Glutamatergic neuron (in vitro differentiated cells): Measurements from ENCODE around the gene AIF1L. TPM values are rescaled to one million over a fixed set of nuclear protein-coding genes. Genes with fewer than 3 reads are reported as not detected.

Source experiments
- DNase-seq: peaks from one replicate; pipeline ENCODE4 v3.0.0; 2022
- H3K27ac Mint-ChIP-seq: one replicate; pipeline ENCODE4 v1.8.0; 2020; ENCODE audit warnings: mild to moderate bottlenecking, mixed read lengths, inconsistent platforms; ENCODE audit not compliant: unreplicated experiment
- H3K27me3 Mint-ChIP-seq: one replicate; pipeline ENCODE4 v1.8.0; 2020; ENCODE audit warnings: mild to moderate bottlenecking, moderate library complexity, mixed read lengths, inconsistent platforms; ENCODE audit not compliant: unreplicated experiment
- H3K36me3 Mint-ChIP-seq: one replicate; pipeline ENCODE4 v1.8.0; 2020; ENCODE audit warnings: mild to moderate bottlenecking, mixed read lengths, inconsistent platforms; ENCODE audit not compliant: unreplicated experiment
- H3K4me1 Mint-ChIP-seq: one replicate; pipeline ENCODE4 v1.8.0; 2020; ENCODE audit warnings: mild to moderate bottlenecking, low read depth, mixed read lengths, inconsistent platforms; ENCODE audit not compliant: unreplicated experiment
- H3K4me3 Mint-ChIP-seq: one replicate; pipeline ENCODE4 v1.8.0; 2020; ENCODE audit warnings: mild to moderate bottlenecking, mixed read lengths, inconsistent platforms; ENCODE audit not compliant: unreplicated experiment
- H3K9me3 Mint-ChIP-seq: one replicate; pipeline ENCODE4 v1.8.0; 2020; ENCODE audit warnings: mild to moderate bottlenecking, moderate library complexity, mixed read lengths, inconsistent platforms; ENCODE audit not compliant: unreplicated experiment
- total RNA-seq: library from RNA; stranded (reverse); fragmentation: NEBNext Ultra II Directional; extraction: Animal tissue kit (Norgen Biotek cat#: 25700); gene quantifications from one replicate; pipeline ENCODE4 v1.2.1, GENCODE V29; 2021; ENCODE audit not compliant: unreplicated experiment
- TF ChIP-seq, protein P1 (sequence below): fragments of 200-600 bp; sonication (generic); IDR thresholded peaks from one replicate; pipeline ENCODE4 v1.5.0; 2021; ENCODE audit not compliant: partially characterized antibody, unreplicated experiment

The AIF1L gene
- total RNA-seq, 1 donor from 2014 or later, result 16.7 TPM

DNA sequence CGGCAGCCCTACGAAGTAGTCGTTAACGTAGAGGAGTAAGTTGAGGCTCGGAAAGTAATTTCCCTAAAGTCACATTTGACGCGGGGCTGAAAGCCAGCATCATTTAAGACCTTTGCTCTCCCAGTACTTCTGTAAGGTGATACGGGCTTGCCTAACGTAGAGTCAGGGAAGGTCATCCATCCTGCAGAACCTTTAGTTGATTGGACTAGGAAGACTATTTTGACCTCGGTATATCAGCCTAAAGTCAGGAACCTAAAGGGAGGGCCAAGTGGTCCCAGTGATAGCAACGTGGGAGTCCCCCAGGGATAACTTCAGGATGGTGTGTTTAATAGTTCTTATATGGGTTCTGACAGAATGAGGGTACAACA, 29.7 kb downstream of the AIF1L start:
- H3K36me3 Mint-ChIP-seq, result no peaks in the 10 kb centered on the region
- H3K27me3 Mint-ChIP-seq, result no peaks in the 10 kb centered on the region
- H3K4me1 Mint-ChIP-seq, result peaks cover 5% of the 10 kb centered on the region
- no peak for DNase-seq
- H3K9me3 Mint-ChIP-seq, result peaks cover 6% of the 10 kb centered on the region
- peak overlapping the region; percentile 85 for H3K27ac Mint-ChIP-seq
- peak overlapping the region; percentile 99 for H3K4me3 Mint-ChIP-seq
- TF ChIP-seq, protein P1, sequence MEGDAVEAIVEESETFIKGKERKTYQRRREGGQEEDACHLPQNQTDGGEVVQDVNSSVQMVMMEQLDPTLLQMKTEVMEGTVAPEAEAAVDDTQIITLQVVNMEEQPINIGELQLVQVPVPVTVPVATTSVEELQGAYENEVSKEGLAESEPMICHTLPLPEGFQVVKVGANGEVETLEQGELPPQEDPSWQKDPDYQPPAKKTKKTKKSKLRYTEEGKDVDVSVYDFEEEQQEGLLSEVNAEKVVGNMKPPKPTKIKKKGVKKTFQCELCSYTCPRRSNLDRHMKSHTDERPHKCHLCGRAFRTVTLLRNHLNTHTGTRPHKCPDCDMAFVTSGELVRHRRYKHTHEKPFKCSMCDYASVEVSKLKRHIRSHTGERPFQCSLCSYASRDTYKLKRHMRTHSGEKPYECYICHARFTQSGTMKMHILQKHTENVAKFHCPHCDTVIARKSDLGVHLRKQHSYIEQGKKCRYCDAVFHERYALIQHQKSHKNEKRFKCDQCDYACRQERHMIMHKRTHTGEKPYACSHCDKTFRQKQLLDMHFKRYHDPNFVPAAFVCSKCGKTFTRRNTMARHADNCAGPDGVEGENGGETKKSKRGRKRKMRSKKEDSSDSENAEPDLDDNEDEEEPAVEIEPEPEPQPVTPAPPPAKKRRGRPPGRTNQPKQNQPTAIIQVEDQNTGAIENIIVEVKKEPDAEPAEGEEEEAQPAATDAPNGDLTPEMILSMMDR, result no peak

DNA sequence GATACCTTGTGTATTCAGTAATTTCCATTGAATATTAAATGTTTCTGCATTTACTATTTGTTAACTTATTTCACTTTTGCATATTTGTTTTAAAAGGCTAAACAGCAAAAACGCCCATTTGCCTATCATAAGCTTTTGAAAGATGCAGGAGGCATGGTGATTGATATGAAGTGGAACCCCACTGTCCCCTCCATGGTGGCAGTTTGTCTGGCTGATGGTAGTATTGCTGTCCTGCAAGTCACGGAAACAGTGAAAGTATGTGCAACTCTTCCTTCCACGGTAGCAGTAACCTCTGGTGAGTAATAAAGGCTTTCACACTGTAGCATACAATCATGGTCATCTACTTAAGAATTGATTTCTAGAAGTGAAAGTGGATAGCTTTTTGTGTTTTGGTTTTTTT, 32.9 kb downstream of the AIF1L start:
- H3K27ac Mint-ChIP-seq, result no peak overlapping the region
- H3K4me1 Mint-ChIP-seq, result peaks cover 5% of the 10 kb centered on the region
- H3K27me3 Mint-ChIP-seq, result no peaks in the 10 kb centered on the region
- peaks cover 6% of the 10 kb centered on the region for H3K9me3 Mint-ChIP-seq
- TF ChIP-seq, protein P1, result no peak
- H3K36me3 Mint-ChIP-seq, result no peaks in the 10 kb centered on the region
- H3K4me3 Mint-ChIP-seq, result no peak overlapping the region
- no peak for DNase-seq

DNA sequence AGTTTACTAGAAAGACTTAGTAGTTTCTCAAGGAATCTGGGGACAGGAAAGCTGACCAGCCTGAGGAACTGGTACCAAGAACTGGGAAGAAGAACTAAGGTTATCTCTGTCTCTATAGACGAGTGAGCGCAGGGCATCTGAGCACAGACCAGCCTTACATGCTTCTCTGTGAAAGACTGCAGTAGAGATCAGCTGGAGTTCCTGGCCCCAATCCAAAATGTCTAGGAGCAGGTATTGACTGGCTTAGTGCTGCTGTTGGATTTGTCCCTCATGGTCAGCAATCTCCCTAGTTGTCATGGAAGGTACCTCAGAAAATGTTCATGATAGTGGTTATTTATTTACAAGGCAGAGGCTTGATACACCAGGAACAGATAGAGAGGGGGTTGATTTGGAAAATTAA, 42.3 kb downstream of the AIF1L start:
- TF ChIP-seq, protein P1, result no peak
- no peak for DNase-seq
- H3K9me3 Mint-ChIP-seq, result no peaks in the 10 kb centered on the region
- no peaks in the 10 kb centered on the region for H3K27me3 Mint-ChIP-seq
- H3K4me1 Mint-ChIP-seq, result no peaks in the 10 kb centered on the region
- H3K4me3 Mint-ChIP-seq, result no peak overlapping the region
- H3K27ac Mint-ChIP-seq, result no peak overlapping the region
- H3K36me3 Mint-ChIP-seq, result no peaks in the 10 kb centered on the region

DNA sequence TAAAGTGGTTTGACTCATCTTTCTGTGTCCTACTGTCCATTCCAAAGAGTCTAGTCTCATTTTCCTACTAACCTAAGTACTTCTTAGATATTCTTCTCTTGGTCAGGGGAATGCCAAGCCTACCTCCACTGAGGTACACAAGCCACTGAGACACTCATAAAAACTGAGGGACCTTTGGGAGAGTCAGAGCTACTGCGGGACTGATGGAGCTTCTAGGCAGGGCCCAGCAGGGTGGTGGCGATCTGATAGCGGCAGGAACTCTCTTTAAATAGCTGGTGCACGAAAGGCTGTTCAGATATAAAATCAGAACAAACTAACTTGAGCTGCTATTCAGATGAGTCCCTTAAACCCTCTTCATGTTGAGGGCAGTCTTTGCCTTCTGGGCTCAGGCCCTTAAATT, 43.8 kb downstream of the AIF1L start:
- no peaks in the 10 kb centered on the region for H3K36me3 Mint-ChIP-seq
- H3K27me3 Mint-ChIP-seq, result no peaks in the 10 kb centered on the region
- no peak for DNase-seq
- no peak overlapping the region for H3K27ac Mint-ChIP-seq
- no peaks in the 10 kb centered on the region for H3K4me1 Mint-ChIP-seq
- no peaks in the 10 kb centered on the region for H3K9me3 Mint-ChIP-seq
- TF ChIP-seq, protein P1, result no peak
- H3K4me3 Mint-ChIP-seq, result no peak overlapping the region

DNA sequence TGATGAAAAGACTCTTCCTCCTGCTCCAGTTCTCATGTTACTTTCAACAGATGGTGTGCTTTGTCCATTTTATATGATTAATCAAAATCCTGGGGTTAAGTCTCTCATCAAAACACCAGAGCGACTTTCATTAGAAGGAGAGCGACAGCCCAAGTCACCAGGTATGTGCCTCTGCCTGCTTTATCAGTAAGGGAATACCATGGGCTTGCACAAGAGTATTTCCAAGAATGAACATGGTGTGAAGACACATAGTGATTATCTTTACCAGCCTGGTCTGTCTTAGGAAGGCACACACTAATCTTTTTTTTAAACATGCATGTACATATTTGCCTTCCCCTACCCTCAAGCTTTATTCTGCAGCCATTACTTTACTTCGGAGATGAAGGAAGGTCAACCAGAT, 44.2 kb downstream of the AIF1L start:
- no peak overlapping the region for H3K4me3 Mint-ChIP-seq
- DNase-seq, result no peak
- H3K36me3 Mint-ChIP-seq, result no peaks in the 10 kb centered on the region
- TF ChIP-seq, protein P1, result no peak
- no peaks in the 10 kb centered on the region for H3K9me3 Mint-ChIP-seq
- H3K27ac Mint-ChIP-seq, result no peak overlapping the region
- no peaks in the 10 kb centered on the region for H3K27me3 Mint-ChIP-seq
- no peaks in the 10 kb centered on the region for H3K4me1 Mint-ChIP-seq
